Epithelial cell of proximal tubule (primary cell): ENCODE results near the gene ZNF212. TPM values are rescaled to one million over a fixed set of nuclear protein-coding genes. Genes with fewer than 3 reads are reported as not detected.
A peak's percentile ranks its signal among the peaks of the same experiment; 100 is the strongest.
"Not testable (repeated sequence)": the region's sequence is repeated elsewhere in the genome, so short reads cannot be mapped to it uniquely, and the experiment has no call there.

Source experiments
- DNase-seq: peaks from one replicate; pipeline ENCODE4 v3.0.0-alpha.2; 2011; ENCODE audit warnings: low read depth
- H3K4me3 ChIP-seq: 2 replicates; pipeline ENCODE4 v1.5.1; 2011; ENCODE audit warnings: low read depth, mild to moderate bottlenecking, low read length
- CTCF ChIP-seq: conservative IDR thresholded peaks from 2 replicates; pipeline ENCODE4 v1.5.1; 2012; ENCODE audit warnings: low read depth, mild to moderate bottlenecking, low read length
- total RNA-seq: library from RNA; depleted of rRNA; stranded (reverse); fragments of >200 nt; gene quantifications from 2 replicates; pipeline ENCODE4 v1.2.3, GENCODE V29; 2015

ZNF212 gene
- total RNA-seq, 1 donor from 2014 or later: 4.7 TPM

- H3K4me3 ChIP-seq: peak overlapping the region; percentile 99
- DNase-seq: no peak
- no peak for TF ChIP-seq CTCF
Observed at GRCh38 chr7:149240637-149241036, 1.2 kb downstream of the ZNF212 start.

GRCh38 chr7:149241696-149242095, 2.2 kb downstream of the ZNF212 start:
- H3K4me3 ChIP-seq: no peak overlapping the region
- no peak for DNase-seq
- TF ChIP-seq CTCF: no peak

GRCh38 chr7:149245244-149245643, 5.8 kb downstream of the ZNF212 start:
- DNase-seq: no peak
- H3K4me3 ChIP-seq: no peak overlapping the region
- no peak for TF ChIP-seq CTCF

- no peak for DNase-seq
- no peak for TF ChIP-seq CTCF
- no peak overlapping the region for H3K4me3 ChIP-seq
Observed at GRCh38 chr7:149245744-149246143, 6.3 kb downstream of the ZNF212 start.

GRCh38 chr7:149248777-149249176, 9.3 kb downstream of the ZNF212 start:
- no peak for DNase-seq
- no peak for TF ChIP-seq CTCF
- H3K4me3 ChIP-seq: no peak overlapping the region

GRCh38 chr7:149250151-149250550, 10.7 kb downstream of the ZNF212 start:
- H3K4me3 ChIP-seq, DNase-seq: not testable (repeated sequence)

- not testable (repeated sequence) for DNase-seq
Observed at GRCh38 chr7:149251518-149251917, 12.1 kb downstream of the ZNF212 start.

GRCh38 chr7:149252378-149252777, 12.9 kb downstream of the ZNF212 start:
- no peak for TF ChIP-seq CTCF
- no peak overlapping the region for H3K4me3 ChIP-seq
- no peak for DNase-seq

More at GRCh38 chr7:149251518-149251917, 12.1 kb downstream of the ZNF212 start:
- H3K4me3 ChIP-seq: not testable (repeated sequence)
